AG10803 (cell line): ENCODE measurements around the gene PPP2R3C.
A peak's percentile ranks its signal among the peaks of the same experiment; 100 is the strongest.
"Not testable (repeated sequence)": the region's sequence is repeated elsewhere in the genome, so short reads cannot be mapped to it uniquely, and the experiment has no call there.

ENCODE experiments used
- DNase-seq: peaks from one replicate; pipeline ENCODE4 v3.0.0; 2010; ENCODE audit warnings: low read depth
- H3K4me3 ChIP-seq: 2 replicates; pipeline ENCODE4 v1.5.1; 2011; ENCODE audit warnings: mild to moderate bottlenecking, low read length, control low read depth
- TF ChIP-seq, protein P1 (sequence below): conservative IDR thresholded peaks from 2 replicates; pipeline ENCODE4 v1.5.1; 2011; ENCODE audit warnings: mild to moderate bottlenecking, low read length, control low read depth, inconsistent platforms

The PPP2R3C gene

DNA sequence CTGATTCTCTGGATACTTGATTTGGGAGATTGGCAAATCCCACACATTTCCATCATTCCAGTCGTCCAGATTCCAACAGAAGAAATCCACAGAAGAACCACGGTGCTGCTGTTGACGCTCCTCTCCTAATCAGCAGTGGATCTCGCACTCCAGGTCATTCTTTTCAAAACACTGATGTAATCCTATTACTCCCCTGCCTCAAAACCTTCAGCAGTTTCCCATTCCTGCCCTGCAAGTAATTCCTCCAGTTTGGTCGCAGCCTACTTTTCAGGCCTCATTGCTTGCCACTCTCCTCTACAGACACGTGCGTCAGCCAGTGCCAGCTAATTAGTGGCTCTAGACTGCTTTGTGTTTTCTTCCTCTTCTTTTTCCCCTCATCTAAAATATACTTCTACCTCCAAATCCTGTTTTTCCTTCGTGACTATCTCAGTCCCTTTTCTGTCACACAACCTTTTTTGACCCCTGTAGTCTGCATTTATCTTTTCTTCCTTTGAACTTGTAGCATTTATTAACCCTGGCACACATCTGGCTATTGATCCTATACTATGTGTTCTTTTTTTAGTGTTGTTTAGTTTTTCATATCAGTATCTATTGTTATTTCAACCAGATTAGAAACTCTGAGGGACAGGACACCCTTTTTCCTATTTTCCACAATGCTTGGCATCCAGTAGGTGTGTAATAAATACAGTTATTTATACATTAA lies 37.3 kb upstream of the PPP2R3C start:
- no peak for DNase-seq
- no peak overlapping the region for H3K4me3 ChIP-seq

GRCh38 chr14:35158491-35158890 lies 36.7 kb upstream of the PPP2R3C start:
- H3K4me3 ChIP-seq: no peak overlapping the region
- TF ChIP-seq, protein P1, sequence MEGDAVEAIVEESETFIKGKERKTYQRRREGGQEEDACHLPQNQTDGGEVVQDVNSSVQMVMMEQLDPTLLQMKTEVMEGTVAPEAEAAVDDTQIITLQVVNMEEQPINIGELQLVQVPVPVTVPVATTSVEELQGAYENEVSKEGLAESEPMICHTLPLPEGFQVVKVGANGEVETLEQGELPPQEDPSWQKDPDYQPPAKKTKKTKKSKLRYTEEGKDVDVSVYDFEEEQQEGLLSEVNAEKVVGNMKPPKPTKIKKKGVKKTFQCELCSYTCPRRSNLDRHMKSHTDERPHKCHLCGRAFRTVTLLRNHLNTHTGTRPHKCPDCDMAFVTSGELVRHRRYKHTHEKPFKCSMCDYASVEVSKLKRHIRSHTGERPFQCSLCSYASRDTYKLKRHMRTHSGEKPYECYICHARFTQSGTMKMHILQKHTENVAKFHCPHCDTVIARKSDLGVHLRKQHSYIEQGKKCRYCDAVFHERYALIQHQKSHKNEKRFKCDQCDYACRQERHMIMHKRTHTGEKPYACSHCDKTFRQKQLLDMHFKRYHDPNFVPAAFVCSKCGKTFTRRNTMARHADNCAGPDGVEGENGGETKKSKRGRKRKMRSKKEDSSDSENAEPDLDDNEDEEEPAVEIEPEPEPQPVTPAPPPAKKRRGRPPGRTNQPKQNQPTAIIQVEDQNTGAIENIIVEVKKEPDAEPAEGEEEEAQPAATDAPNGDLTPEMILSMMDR: no peak
- DNase-seq: no peak

More for the DNA sequence above, 37.3 kb upstream of the PPP2R3C start:
- TF ChIP-seq, protein P1: no peak

DNA sequence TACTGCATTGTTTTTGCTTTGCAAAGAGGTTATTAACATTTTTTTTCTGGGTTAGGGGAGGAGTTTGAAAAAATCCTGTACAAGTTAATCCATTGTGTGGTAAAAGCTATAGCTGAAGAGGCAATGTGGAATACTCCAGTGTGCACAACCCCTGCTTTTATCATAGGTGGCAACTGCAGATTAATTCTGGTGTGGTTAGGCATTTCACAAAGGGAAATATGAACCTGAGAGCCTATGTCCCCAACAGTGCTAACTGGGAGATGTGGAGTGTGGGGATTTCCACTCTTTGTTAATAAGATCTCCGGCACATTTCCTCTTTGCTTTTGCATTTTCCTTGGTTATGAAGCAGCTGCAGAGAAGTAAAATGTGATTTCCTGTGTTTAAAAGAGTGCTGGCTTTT lies 34.2 kb upstream of the PPP2R3C start:
- DNase-seq: peak; percentile 15
- TF ChIP-seq, protein P1: no peak
- no peak overlapping the region for H3K4me3 ChIP-seq

DNA sequence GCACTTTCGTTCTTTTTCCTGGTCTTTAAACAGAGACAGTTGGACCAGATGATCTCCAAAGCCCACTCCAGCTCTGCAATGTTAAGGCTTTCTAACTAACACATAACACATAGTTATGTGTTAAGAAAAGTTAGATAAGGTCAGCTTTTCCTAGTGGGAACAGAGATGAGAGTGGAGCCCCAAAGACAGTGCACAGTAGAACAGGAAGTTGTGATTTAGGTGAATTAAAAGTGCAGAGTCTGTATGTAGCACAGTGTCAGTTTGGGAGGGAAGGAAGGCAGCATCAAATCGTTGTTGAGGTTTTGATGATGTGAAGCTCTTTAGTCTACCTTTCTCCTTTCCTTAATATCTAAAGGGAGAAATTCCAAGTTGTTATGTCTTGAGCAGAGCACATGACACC lies 32.2 kb upstream of the PPP2R3C start:
- TF ChIP-seq, protein P1: no peak
- no peak for DNase-seq

GRCh38 chr14:35152531-35152930 lies 30.7 kb upstream of the PPP2R3C start:
- not testable (repeated sequence) for H3K4me3 ChIP-seq, DNase-seq

More for the DNA sequence above, 32.2 kb upstream of the PPP2R3C start:
- no peak overlapping the region for H3K4me3 ChIP-seq

DNA sequence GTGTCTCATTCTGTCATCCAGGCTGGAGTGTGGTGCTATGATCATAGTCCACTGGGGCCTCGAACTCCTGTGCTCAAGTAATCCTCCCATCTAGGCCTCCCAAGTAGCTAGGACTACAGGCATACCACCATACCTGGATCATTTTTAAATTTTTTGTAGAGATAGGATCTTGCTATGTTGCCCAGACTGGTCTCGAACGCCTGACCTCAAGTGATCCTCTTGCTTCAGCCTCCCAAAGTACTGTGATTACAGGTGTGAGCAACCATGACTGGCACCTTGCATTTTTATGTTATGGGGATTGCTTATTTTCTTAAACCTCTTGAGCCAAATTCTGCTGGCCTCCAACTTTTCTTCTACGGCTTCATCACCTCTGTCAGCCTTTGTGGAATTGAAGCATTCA lies 27.4 kb upstream of the PPP2R3C start:
- no peak for DNase-seq

GRCh38 chr14:35147711-35148110 lies 25.9 kb upstream of the PPP2R3C start:
- no peak for DNase-seq
- no peak overlapping the region for H3K4me3 ChIP-seq
- TF ChIP-seq, protein P1: no peak

More for the DNA sequence above, 27.4 kb upstream of the PPP2R3C start:
- TF ChIP-seq, protein P1: no peak
- H3K4me3 ChIP-seq: no peak overlapping the region
